NB4 (cell line): ENCODE results near the gene TGFBR3.

Experiments used
- DNase-seq: peaks from one replicate; pipeline ENCODE4 v3.0.0; 2010; ENCODE audit warnings: low read depth
- H3K4me3 ChIP-seq: one replicate; pipeline ENCODE4 v1.5.1; 2011; ENCODE audit warnings: mild to moderate bottlenecking, low read depth, low read length, moderate library complexity
- CTCF ChIP-seq: IDR thresholded peaks from one replicate; pipeline ENCODE4 v1.5.1; 2012; ENCODE audit warnings: low read depth, low read length
- MAX ChIP-seq: IDR thresholded peaks from 2 replicates; pipeline ENCODE4 v1.6.1; 2011; ENCODE audit warnings: low read depth, low read length
- MYC ChIP-seq: IDR thresholded peaks from 2 replicates; pipeline ENCODE4 v1.6.1; 2011; ENCODE audit warnings: low read depth, low read length
- POLR2A ChIP-seq: IDR thresholded peaks from 2 replicates; pipeline ENCODE4 v1.6.1; 2011; ENCODE audit warnings: mild to moderate bottlenecking; ENCODE audit not compliant: insufficient read length; ENCODE audit errors: extremely low read depth

Gene TGFBR3

GRCh38 chr1:91631718-91632330 lies 254.1 kb downstream of the TGFBR3 start:
- H3K4me3 ChIP-seq = no peak overlapping the region
- TF ChIP-seq CTCF (no peak), POLR2A (no peak), MYC (no peak), MAX (no peak)
- DNase-seq = no peak

- H3K4me3 ChIP-seq = no peak overlapping the region
- TF ChIP-seq POLR2A (no peak), MAX (no peak), CTCF (no peak)
- no peak for DNase-seq
These were observed 255.1 kb downstream of the TGFBR3 start for GRCh38 chr1:91630803-91631202.
